HAP-1 (cell line): ENCODE data around the gene TNK2.
A peak's percentile ranks its signal among the peaks of the same experiment; 100 is the strongest.
"Not testable (repeated sequence)": the region's sequence is repeated elsewhere in the genome, so short reads cannot be mapped to it uniquely, and the experiment has no call there.

Experiments used
- DNase-seq, 2 experiments: peaks; one replicate each; pipeline ENCODE4 v3.0.0-alpha.2; 2016 to 2020; ENCODE audit warnings: low spot score in 2 of 2
- H3K27me3 ChIP-seq: fragments of 250-450 bp; sonication (Bioruptor Pico); 2 replicates; pipeline ENCODE4 v1.5.1; 2020; ENCODE audit warnings: low read depth, mild to moderate bottlenecking, moderate library complexity
- H3K36me3 ChIP-seq: fragments of 250-450 bp; sonication (Bioruptor Pico); replicated peaks from 2 replicates; pipeline ENCODE4 v1.5.1; 2020; ENCODE audit warnings: mild to moderate bottlenecking
- H3K4me1 ChIP-seq: fragments of 250-450 bp; sonication (Bioruptor Pico); 2 replicates; pipeline ENCODE4 v1.5.1; 2020; ENCODE audit warnings: mild to moderate bottlenecking
- H3K4me3 ChIP-seq: fragments of 250-450 bp; sonication (Bioruptor Pico); 2 replicates; pipeline ENCODE4 v1.5.1; 2020; ENCODE audit warnings: mild to moderate bottlenecking, moderate library complexity
- H3K9me3 ChIP-seq: fragments of 250-450 bp; sonication (Bioruptor Pico); 2 replicates; pipeline ENCODE4 v1.5.1; 2020; ENCODE audit warnings: mild to moderate bottlenecking, moderate library complexity
- in situ Hi-C: fragments of 300-500 bp; cut with MboI; formaldehyde crosslinking; loops from 3 replicates; pipeline ENCODE4 v1.14.3; 2020; ENCODE audit warnings: low sequenced_read_pairs, inconsistent platforms, mixed read lengths

TNK2 gene

DNA sequence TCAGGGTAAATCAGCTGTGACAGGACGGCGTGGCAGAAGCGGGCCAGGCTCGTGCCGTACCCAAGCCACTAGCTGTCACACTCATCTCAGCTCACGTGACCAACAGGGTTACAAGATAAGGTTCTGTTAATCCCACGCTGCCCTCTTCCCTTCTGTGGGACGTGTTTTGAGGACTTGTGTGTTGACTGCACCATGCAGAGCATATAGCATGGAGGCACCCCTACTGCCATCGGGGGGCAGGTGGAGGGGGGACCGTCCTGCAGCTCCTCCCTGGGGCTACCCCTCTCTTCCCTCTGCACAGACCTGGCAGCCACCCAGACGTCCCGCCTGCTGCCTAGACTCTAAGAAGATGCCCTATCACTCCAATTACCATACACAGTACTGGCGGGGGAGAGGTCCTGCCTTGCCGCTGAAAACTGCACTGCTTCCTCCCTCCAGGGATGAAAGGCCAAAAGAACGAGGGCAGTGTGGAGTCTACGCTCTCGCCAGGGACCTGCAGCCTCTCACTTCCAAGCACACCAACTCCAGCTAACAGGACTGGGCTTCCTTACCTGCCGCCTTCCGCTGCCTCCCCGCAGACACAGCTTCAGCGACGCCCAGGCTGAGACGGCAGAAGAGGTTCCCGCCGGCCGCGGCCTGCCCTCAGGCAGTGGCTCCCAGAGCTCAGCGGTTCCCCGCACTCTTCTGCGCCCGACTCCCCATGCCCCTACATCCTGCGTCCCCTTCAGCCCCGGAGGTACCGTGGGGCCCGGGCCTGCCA is at the start of gene TNK2:
TNK2 (minus strand) TSS at position 618 of the 760 bp plus-strand sequence. CDS start 19,963 bp downstream, outside the sequence.
- in situ Hi-C loops: no loop called here
- DNase-seq: peak; percentile 46 to 68
- Histone ChIP-seq H3K27me3 (no peaks in the 10 kb centered on the region), H3K9me3 (no peaks in the 10 kb centered on the region), H3K4me1 (peaks cover 26% of the 10 kb centered on the region), H3K4me3 (peak within 1 kb of the TSS; percentile 55), H3K36me3 (no peaks in the 10 kb centered on the region; the same call in 1 of the 2 replicates)

DNA sequence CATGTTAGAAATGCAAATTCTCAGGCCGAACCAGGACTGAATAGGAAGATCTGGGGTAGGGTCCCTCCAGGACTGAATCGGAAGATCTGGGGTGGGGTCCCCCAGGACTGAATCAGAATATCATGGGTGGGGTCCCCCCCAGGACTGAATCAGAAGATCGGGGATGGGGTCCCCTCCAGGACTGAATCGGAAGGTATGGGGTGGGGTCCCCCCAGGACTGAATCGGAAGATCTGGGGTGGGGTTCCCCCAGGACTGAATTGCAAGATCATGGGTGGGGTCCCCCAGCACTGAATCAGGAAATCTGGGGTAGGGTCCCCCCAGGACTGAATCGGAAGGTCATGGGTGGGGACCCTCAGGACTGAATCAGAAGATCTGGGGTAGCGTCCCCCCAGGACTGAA is 48.2 kb upstream of the TNK2 start:
- in situ Hi-C loops: no loop called here
- H3K4me1 ChIP-seq: no peaks in the 10 kb centered on the region
- no peak overlapping the region for H3K4me3 ChIP-seq
- no peaks in the 10 kb centered on the region for H3K36me3 ChIP-seq
- H3K27me3 ChIP-seq: no peaks in the 10 kb centered on the region
- no peak for DNase-seq
- no peaks in the 10 kb centered on the region for H3K9me3 ChIP-seq

- H3K4me1 ChIP-seq, H3K9me3 ChIP-seq, H3K4me3 ChIP-seq, in situ Hi-C loops, H3K36me3 ChIP-seq, DNase-seq, H3K27me3 ChIP-seq: not testable (repeated sequence)
Measured at GRCh38 chr3:195955416-195955841, 47.1 kb upstream of the TNK2 start.

- DNase-seq, H3K4me3 ChIP-seq, H3K27me3 ChIP-seq, H3K9me3 ChIP-seq, H3K36me3 ChIP-seq, H3K4me1 ChIP-seq, in situ Hi-C loops: not testable (repeated sequence)
Measured at GRCh38 chr3:195954752-195955119, 46.4 kb upstream of the TNK2 start.

DNA sequence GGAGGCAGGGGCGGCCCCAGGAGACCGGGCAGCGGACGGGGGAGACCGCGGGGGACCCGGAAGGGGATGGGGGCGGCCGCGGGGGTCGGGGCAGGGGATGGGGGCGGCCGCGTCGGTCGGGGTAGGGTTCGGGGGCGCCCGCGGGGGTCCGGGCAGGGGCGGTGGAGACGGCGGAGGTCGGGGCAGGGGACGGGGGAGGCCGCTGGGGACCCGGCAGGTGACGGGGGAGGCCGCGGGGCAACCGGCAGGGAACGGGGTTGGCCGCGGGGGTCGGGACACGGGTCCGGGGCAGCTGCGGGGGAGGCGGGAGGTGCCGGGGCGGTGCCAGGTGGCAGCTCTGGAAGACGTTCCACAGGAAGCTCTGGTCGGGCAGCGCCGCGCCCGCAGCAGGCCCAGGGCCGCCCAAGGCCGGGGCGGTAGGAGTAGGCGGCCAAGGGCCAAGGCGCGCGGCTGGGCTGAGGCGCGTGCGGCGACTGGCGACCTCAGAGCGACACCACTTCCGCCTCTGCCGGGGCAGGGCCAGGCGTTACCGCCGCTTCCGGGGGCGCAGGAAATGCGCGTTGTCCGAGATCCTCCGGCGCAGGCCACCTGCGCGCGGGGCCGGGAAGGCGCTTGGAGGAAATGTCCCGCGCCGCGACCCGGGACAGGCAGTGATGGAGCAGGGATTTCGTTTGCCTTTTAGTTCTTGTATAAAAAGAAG is 45.9 kb upstream of the TNK2 start:
- H3K4me3 ChIP-seq, in situ Hi-C loops, H3K27me3 ChIP-seq, H3K36me3 ChIP-seq, H3K9me3 ChIP-seq, H3K4me1 ChIP-seq: not testable (repeated sequence)
- peak in 1 of 2 experiments; percentile 34 for DNase-seq

- DNase-seq, in situ Hi-C loops, H3K4me3 ChIP-seq, H3K36me3 ChIP-seq, H3K9me3 ChIP-seq, H3K4me1 ChIP-seq, H3K27me3 ChIP-seq: not testable (repeated sequence)
Measured at GRCh38 chr3:195952590-195952989, 44.2 kb upstream of the TNK2 start.

- H3K4me3 ChIP-seq, H3K9me3 ChIP-seq, H3K27me3 ChIP-seq, in situ Hi-C loops, DNase-seq, H3K36me3 ChIP-seq, H3K4me1 ChIP-seq: not testable (repeated sequence)
Measured at GRCh38 chr3:195951443-195952177, 43.3 kb upstream of the TNK2 start.

- H3K4me3 ChIP-seq, H3K4me1 ChIP-seq, H3K27me3 ChIP-seq, H3K36me3 ChIP-seq, DNase-seq, in situ Hi-C loops, H3K9me3 ChIP-seq: not testable (repeated sequence)
Measured at GRCh38 chr3:195950731-195951130, 42.4 kb upstream of the TNK2 start.

DNA sequence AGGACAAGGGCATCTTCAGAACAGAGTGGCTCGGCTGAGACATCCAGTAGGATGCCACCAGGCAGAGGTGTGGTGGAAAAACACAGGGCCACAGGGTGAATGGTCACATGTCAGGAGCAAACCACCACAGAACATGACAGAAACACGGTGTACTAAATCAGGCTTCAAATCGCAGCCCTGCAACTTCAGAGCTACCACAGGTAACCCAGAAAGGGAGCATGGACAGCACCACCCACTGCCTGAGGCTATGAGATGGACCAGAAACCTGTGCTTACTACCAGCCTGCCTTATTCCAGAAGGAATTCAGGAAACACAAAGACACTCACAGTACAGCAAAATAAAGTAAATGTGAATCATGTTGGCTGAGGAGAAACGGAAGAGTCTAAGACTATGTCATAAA is 41.8 kb upstream of the TNK2 start:
- in situ Hi-C loops, H3K36me3 ChIP-seq, H3K9me3 ChIP-seq, H3K27me3 ChIP-seq, DNase-seq, H3K4me1 ChIP-seq, H3K4me3 ChIP-seq: not testable (repeated sequence)

- H3K36me3 ChIP-seq, H3K9me3 ChIP-seq, H3K27me3 ChIP-seq, DNase-seq, H3K4me1 ChIP-seq, in situ Hi-C loops, H3K4me3 ChIP-seq: not testable (repeated sequence)
Measured at GRCh38 chr3:195946910-195947699, 38.8 kb upstream of the TNK2 start.

DNA sequence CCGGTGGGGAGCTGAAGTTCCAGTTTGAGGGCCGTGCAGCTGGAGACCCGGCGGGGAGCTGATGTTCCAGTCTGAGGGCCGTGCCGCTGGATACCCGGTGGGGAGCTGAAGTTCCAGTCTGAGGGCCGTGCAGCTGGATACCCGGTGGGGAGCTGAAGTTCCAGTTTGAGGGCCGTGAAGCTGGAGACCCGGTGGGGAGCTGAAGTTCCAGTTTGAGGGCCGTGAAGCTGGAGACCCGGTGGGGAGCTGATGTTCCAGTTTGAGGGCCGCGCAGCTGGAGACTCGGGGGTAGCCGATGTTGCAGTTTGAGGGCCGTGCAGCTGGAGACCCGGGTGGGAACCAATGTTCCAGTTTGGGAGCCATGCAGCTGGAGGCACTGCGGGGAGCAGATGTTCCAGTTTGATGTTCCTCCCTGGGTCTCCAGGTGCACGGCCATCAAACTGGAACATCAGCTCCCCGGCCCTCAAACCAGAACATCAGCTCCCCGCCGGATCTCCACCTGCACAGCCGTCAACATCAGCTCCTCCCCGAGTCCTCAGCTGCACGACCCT is 33.0 kb upstream of the TNK2 start:
- H3K4me1 ChIP-seq, H3K9me3 ChIP-seq, H3K36me3 ChIP-seq, H3K27me3 ChIP-seq, in situ Hi-C loops, DNase-seq, H3K4me3 ChIP-seq: not testable (repeated sequence)

GRCh38 chr3:195940806-195941205 is 32.5 kb upstream of the TNK2 start:
- in situ Hi-C loops, H3K27me3 ChIP-seq, H3K4me3 ChIP-seq, H3K36me3 ChIP-seq, H3K4me1 ChIP-seq, H3K9me3 ChIP-seq, DNase-seq: not testable (repeated sequence)
